Suprapubic skin (tissue), 3 donors: ENCODE results near the gene METRNL.

Experiments used
- EP300 ChIP-seq: sonication (generic); formaldehyde crosslinking; IDR thresholded peaks from one replicate; pipeline ENCODE4 v1.6.1; 2017; ENCODE audit warnings: antibody characterized with exemption
- POLR2A ChIP-seq, 2 donors: fragments of 450-650 bp; IDR thresholded peaks; one replicate each; pipeline ENCODE4 v1.6.1; 2017; ENCODE audit warnings: antibody characterized with exemption in 2 of 2, mild to moderate bottlenecking in 2 of 2, moderate library complexity in 2 of 2
- TF ChIP-seq, protein P1 (sequence below), 2 donors: fragments of 200-600 bp in 1 of 2; fragments of 450-650 bp in 1 of 2; sonication (generic) in 1 of 2; IDR thresholded peaks; one replicate each; pipeline ENCODE4 v1.5.1; 2016 to 2019; ENCODE audit warnings: antibody characterized with exemption in 2 of 2, mild to moderate bottlenecking in 1 of 2, moderate library complexity in 1 of 2

DNA sequence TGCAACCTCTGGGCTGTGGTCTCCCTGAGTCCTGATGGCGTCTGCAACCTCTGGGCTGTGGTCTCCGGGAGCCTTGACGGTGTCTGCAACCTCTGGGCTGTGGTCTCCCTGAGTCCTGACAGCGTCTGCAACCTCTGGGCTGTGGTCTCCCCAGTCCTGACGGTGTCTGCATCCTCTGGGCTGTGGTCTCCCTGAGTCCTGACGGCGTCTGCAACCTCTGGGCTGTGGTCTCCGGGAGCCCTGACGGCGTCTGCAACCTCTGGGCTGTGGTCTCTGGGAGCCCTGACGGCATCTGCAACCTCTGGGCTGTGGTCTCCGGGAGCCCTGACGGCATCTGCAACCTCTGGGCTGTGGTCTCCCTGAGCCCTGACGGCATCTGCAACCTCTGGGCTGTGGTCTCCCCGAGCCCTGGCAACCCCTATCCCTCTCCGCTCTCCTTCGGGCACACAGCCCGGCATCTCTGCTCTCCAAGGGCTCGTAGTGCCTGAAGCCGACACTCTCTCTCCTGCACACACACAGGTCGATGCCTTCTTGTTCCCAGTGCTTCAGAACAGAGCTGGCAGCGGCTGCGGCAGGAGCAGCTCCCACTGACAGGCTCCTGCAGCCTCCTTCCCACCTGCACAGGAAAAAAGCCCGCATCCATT, 45.6 kb downstream of the METRNL start:
- TF ChIP-seq, protein P1, sequence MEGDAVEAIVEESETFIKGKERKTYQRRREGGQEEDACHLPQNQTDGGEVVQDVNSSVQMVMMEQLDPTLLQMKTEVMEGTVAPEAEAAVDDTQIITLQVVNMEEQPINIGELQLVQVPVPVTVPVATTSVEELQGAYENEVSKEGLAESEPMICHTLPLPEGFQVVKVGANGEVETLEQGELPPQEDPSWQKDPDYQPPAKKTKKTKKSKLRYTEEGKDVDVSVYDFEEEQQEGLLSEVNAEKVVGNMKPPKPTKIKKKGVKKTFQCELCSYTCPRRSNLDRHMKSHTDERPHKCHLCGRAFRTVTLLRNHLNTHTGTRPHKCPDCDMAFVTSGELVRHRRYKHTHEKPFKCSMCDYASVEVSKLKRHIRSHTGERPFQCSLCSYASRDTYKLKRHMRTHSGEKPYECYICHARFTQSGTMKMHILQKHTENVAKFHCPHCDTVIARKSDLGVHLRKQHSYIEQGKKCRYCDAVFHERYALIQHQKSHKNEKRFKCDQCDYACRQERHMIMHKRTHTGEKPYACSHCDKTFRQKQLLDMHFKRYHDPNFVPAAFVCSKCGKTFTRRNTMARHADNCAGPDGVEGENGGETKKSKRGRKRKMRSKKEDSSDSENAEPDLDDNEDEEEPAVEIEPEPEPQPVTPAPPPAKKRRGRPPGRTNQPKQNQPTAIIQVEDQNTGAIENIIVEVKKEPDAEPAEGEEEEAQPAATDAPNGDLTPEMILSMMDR (IDR thresholded peaks at IDR 0.05) = no peak
- no peak for TF ChIP-seq POLR2A (IDR thresholded peaks at IDR 0.05)
- no peak for TF ChIP-seq EP300
